Medulla oblongata (tissue), 1 donor: ENCODE measurements around the gene PRR33.
A peak's percentile ranks its signal among the peaks of the same experiment; 100 is the strongest.

Source experiments
- DNase-seq: peaks from one replicate; pipeline ENCODE4 v3.0.0-alpha.2; 2015; ENCODE audit errors: extremely low spot score

Gene PRR33

GRCh38 chr11:1916132-1916985 is 24.7 kb upstream of the PRR33 start:
- DNase-seq, result no peak

GRCh38 chr11:1915795-1916131 is 24.1 kb upstream of the PRR33 start:
- no peak for DNase-seq

- no peak for DNase-seq
Observed at GRCh38 chr11:1913271-1914060, 21.8 kb upstream of the PRR33 start.

DNA sequence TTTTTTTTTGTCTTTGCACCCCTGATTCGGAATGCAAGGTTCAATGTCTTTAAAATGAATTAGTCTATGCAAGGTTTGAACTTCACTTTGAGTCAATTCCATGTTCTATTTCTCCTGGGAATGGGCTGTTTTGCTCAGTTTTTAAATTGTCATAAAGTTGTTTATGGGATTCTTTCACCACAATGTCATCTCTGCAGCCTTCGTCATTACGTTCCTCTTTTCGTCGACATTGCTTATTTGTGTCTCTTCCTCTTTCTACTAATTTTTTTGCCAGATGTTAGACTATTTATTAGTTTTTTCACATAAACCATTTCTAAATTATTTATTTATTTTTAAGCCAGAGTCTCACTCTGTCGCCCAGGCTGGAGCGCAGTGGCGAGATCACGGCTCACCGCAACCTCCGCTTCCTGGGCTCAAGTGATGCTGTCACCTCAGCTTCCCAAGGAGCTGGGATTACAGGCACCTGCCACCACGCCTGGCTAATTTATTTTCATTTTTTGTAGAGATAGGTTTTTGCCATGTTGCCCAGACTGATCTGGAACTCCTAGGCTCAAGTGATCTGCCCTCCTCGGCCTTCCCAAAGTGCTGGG is 20.7 kb upstream of the PRR33 start:
- DNase-seq, result peak; percentile 14

DNA sequence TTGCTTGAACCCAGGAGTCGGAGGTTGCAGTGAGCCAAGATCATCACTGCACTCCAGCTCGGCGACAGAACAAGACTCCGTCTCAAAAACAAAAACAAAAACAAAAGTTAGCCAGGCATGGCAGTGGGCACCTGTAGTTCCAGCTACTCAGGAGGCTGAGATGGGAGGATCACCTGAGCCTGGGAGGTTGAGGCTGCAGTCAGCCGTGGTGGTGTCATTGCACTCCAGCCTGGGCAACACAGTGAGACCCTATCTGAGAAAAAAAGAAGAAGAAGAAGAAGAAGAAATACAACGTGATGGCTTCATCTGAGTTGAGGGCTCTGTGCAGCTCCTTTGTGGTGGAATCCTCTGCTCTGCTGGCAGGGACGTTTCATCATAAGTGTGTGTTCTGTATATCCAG is 17.8 kb upstream of the PRR33 start:
- DNase-seq, result no peak

GRCh38 chr11:1908618-1909017 is 16.9 kb upstream of the PRR33 start:
- DNase-seq, result no peak

GRCh38 chr11:1906611-1907423 is 15.1 kb upstream of the PRR33 start:
- DNase-seq, result no peak

DNA sequence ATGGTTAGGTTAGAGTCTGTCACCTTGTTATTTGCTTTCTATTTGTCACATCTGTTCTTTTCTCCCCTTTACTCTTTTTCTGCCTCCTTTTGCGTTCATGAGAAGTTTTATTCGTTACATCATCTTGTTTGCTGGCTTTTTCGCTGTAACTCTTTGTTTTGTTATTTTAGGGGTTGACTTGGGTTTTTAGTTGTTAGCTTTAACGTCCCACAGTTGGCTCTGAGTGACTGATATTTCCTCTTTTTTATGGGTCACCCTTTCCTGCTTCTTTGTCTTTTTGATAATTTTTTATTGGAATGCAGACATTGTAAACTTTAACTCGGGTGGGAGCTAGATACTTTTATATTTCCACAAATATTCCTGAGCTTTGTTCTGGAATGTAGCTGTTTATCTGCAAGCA is 14.5 kb upstream of the PRR33 start:
- no peak for DNase-seq

- no peak for DNase-seq
Observed at GRCh38 chr11:1899686-1900085, 8.0 kb upstream of the PRR33 start.

- DNase-seq, result no peak
Observed at GRCh38 chr11:1899090-1899489, 7.4 kb upstream of the PRR33 start.

DNA sequence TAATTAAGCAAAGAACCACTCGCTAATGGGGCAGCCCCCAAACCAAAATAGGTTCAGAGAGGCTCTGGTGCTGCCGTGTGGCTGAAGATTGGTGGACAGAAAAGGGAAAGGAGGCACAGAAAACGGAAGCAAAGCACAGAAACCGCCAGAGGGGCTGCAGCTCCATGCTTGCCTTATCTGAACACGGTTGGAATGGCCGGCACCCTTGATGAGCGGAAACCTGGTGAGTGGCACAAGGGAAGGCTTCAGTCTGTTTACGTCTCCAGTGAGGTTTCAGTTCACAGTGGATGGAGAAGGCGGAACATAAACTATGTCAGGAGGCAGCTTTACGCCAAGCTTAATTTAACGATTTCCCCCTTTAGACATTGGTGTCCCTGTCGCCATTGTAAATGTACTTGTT is 5.2 kb upstream of the PRR33 start:
- peak; percentile 45 for DNase-seq

- DNase-seq, result no peak
Observed at GRCh38 chr11:1896468-1896867, 4.8 kb upstream of the PRR33 start.

- no peak for DNase-seq
Observed at GRCh38 chr11:1894759-1895158, 3.1 kb upstream of the PRR33 start.

DNA sequence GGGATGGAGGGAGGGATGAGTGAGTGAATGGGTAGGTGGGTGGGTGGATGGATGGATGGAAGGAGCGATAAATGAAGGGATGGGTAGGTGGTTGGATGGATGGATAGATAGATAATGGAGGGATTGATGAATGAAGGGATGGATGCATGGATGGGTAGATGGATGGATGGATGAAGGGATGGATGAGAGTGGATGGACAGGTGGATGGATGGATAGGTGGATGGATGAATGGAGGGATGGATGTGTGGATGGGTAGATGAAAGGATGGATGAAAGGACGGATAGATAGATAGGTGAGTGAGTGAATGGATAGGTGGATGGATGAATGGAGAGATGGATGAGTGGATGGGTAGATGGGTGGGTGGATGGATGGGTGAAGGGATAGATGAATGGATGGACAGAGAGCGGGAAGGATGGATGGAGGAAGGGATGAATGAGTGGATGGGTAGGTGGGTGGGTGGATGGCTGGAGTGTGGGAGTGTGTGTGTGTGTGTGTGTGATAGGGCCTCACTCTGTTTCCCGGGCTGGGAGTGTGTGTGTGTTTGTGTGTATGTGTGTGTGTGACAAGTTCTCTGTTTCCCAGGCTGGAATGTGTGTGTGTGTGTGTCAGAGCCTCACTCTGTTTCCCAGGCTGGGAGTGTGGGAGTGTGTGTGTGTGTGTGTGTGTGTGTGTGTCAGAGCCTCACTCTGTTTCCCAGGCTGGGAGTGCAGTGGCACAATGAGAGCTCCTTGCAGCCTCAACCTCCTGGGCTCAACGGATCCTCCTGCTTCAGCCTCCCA is 2.1 kb upstream of the PRR33 start:
- no peak for DNase-seq

DNA sequence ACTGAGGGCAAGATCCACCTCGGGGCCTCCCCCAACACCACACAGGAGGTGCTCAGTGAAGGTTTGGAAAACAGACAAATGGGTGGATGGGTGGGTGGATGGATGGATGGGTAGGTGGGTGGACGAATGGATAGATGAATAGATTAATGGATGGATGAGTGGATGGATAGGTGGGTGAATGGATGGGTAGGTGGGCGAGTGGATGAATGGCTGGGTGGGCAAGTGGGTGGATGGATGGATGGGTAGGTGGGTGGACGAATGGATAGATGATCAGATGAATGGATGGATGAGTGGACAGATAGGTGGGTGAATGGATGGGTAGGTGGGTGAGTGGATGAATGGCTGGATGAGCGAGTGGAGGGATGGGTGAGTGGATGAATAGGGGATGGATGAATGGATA is 863 bp upstream of the PRR33 start:
- DNase-seq, result no peak

- DNase-seq, result no peak
Observed at GRCh38 chr11:1892116-1892515, 421 bp upstream of the PRR33 start.

DNA sequence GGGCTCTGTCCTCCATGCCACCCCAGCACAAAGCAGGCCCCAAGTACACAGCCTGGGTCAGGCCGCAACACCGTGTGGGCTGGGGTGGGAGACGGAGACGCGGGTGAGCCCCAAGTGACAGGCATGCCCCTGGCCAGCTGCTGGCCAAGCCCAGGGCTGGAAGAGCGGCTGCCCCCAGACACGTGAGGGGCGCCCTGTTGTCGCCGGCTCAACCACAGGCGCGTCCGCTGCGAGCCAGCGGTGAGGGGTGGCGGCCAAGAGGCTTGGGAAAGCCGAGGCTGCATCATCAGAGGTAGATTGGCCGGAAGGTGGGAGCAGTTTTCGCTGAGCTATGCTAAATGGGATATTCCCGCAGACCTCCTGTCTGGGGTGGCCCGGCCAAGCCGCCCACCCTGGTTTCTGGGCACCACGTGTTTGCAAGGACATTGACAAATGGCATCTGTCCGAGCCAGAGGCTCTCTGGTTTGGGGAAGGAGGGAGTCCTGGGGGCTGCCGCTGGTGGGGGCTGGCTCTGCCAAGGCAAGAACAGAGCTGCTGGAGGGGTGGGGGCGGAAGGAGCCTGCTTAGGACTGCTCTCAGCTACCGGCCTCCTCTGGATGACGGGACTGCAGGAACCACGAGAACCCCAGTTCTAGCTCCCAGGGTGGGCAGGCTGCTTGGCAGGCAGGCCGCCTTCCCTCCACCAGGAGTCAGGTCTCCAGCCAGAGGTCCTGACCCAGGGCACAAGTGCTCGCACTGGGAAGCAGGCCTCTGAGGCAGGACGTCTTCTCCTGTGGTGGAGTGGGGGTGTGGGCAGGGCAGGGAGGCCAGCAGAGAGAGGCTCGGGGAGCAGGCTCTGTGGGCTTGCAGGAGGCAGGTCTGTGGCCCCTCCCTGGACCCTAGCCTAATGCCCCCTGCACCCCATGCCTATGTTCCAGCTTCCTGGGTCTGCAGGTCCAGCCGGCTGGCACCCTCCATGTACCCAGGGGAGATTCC is 552 bp downstream of the PRR33 start:
- no peak for DNase-seq

- DNase-seq, result no peak
Observed at GRCh38 chr11:1889941-1890855, 1.5 kb downstream of the PRR33 start.
